ENCODE measurements around the gene IQSEC1.
A peak's percentile ranks its signal among the peaks of the same experiment; 100 is the strongest.

Gene IQSEC1

GRCh38 chr3:12940854-12941253 lies 132.4 kb downstream of the IQSEC1 start:
- Mint-ChIP-seq H3K27me3 (no peaks in the 10 kb centered on the region), H3K27ac (no peak overlapping the region), H3K4me1 (ENCODE audit: low read depth) (no peaks in the 10 kb centered on the region), H3K36me3 (peaks cover 4% of the 10 kb centered on the region), H3K4me3 (no peak overlapping the region), H3K9me3 (ENCODE audit: low read depth) (no peaks in the 10 kb centered on the region)

- Mint-ChIP-seq H3K4me3 (no peak overlapping the region), H3K27me3 (no peaks in the 10 kb centered on the region), H3K36me3 (peaks cover 4% of the 10 kb centered on the region), H3K9me3 (ENCODE audit: low read depth) (no peaks in the 10 kb centered on the region), H3K27ac (no peak overlapping the region), H3K4me1 (ENCODE audit: low read depth) (no peaks in the 10 kb centered on the region)
Measured at GRCh38 chr3:12939137-12939536, 134.1 kb downstream of the IQSEC1 start.

- Mint-ChIP-seq H3K4me1 (ENCODE audit: low read depth) (no peaks in the 10 kb centered on the region), H3K9me3 (ENCODE audit: low read depth) (no peaks in the 10 kb centered on the region), H3K36me3 (peaks cover 4% of the 10 kb centered on the region), H3K27me3 (no peaks in the 10 kb centered on the region), H3K27ac (no peak overlapping the region), H3K4me3 (no peak overlapping the region)
Measured at GRCh38 chr3:12938258-12938711, 134.9 kb downstream of the IQSEC1 start.

GRCh38 chr3:12935861-12936830 lies 137.1 kb downstream of the IQSEC1 start:
- H3K27ac Mint-ChIP-seq = no peak overlapping the region
- no peaks in the 10 kb centered on the region for H3K4me1 Mint-ChIP-seq (ENCODE audit: low read depth)
- H3K36me3 Mint-ChIP-seq = peaks cover 4% of the 10 kb centered on the region
- no peak overlapping the region for H3K4me3 Mint-ChIP-seq
- no peaks in the 10 kb centered on the region for H3K9me3 Mint-ChIP-seq (ENCODE audit: low read depth)
- H3K27me3 Mint-ChIP-seq = no peaks in the 10 kb centered on the region

- Mint-ChIP-seq H3K36me3 (peaks cover 4% of the 10 kb centered on the region), H3K4me3 (no peak overlapping the region), H3K27me3 (no peaks in the 10 kb centered on the region), H3K27ac (no peak overlapping the region), H3K9me3 (ENCODE audit: low read depth) (no peaks in the 10 kb centered on the region), H3K4me1 (ENCODE audit: low read depth) (peaks cover under 1% of the 10 kb centered on the region)
Measured at GRCh38 chr3:12935023-12935860, 138.0 kb downstream of the IQSEC1 start.

GRCh38 chr3:12934431-12934830 lies 138.8 kb downstream of the IQSEC1 start:
- Mint-ChIP-seq H3K4me1 (ENCODE audit: low read depth) (peaks cover 7% of the 10 kb centered on the region), H3K36me3 (peaks cover under 1% of the 10 kb centered on the region), H3K27me3 (no peaks in the 10 kb centered on the region), H3K9me3 (ENCODE audit: low read depth) (no peaks in the 10 kb centered on the region), H3K4me3 (no peak overlapping the region), H3K27ac (no peak overlapping the region)

GRCh38 chr3:12933901-12934300 lies 139.3 kb downstream of the IQSEC1 start:
- H3K4me3 Mint-ChIP-seq = no peak overlapping the region
- peaks cover 7% of the 10 kb centered on the region for H3K4me1 Mint-ChIP-seq (ENCODE audit: low read depth)
- no peaks in the 10 kb centered on the region for H3K36me3 Mint-ChIP-seq
- no peak overlapping the region for H3K27ac Mint-ChIP-seq
- no peaks in the 10 kb centered on the region for H3K9me3 Mint-ChIP-seq (ENCODE audit: low read depth)
- H3K27me3 Mint-ChIP-seq = no peaks in the 10 kb centered on the region

- Mint-ChIP-seq H3K9me3 (ENCODE audit: low read depth) (no peaks in the 10 kb centered on the region), H3K27ac (peak overlapping the region; percentile 50), H3K4me1 (ENCODE audit: low read depth) (peaks cover 7% of the 10 kb centered on the region), H3K27me3 (no peaks in the 10 kb centered on the region), H3K4me3 (no peak overlapping the region), H3K36me3 (no peaks in the 10 kb centered on the region)
Measured at GRCh38 chr3:12932754-12933153, 140.5 kb downstream of the IQSEC1 start.

- Mint-ChIP-seq H3K9me3 (ENCODE audit: low read depth) (no peaks in the 10 kb centered on the region), H3K27me3 (no peaks in the 10 kb centered on the region), H3K4me3 (no peak overlapping the region), H3K27ac (no peak overlapping the region), H3K4me1 (ENCODE audit: low read depth) (peaks cover 7% of the 10 kb centered on the region), H3K36me3 (no peaks in the 10 kb centered on the region)
Measured at GRCh38 chr3:12932347-12932746, 140.9 kb downstream of the IQSEC1 start.

GRCh38 chr3:12931273-12931905 lies 141.8 kb downstream of the IQSEC1 start:
- peaks cover 7% of the 10 kb centered on the region for H3K4me1 Mint-ChIP-seq (ENCODE audit: low read depth)
- H3K4me3 Mint-ChIP-seq = no peak overlapping the region
- H3K9me3 Mint-ChIP-seq (ENCODE audit: low read depth) = no peaks in the 10 kb centered on the region
- H3K27ac Mint-ChIP-seq = no peak overlapping the region
- H3K27me3 Mint-ChIP-seq = no peaks in the 10 kb centered on the region
- H3K36me3 Mint-ChIP-seq = no peaks in the 10 kb centered on the region

GRCh38 chr3:12929801-12930200 lies 143.4 kb downstream of the IQSEC1 start:
- peaks cover 7% of the 10 kb centered on the region for H3K4me1 Mint-ChIP-seq (ENCODE audit: low read depth)
- H3K9me3 Mint-ChIP-seq (ENCODE audit: low read depth) = no peaks in the 10 kb centered on the region
- no peak overlapping the region for H3K27ac Mint-ChIP-seq

GRCh38 chr3:12926660-12927059 lies 146.6 kb downstream of the IQSEC1 start:
- Mint-ChIP-seq H3K4me1 (ENCODE audit: low read depth) (peaks cover 7% of the 10 kb centered on the region), H3K4me3 (no peak overlapping the region), H3K27ac (no peak overlapping the region), H3K27me3 (no peaks in the 10 kb centered on the region), H3K36me3 (peaks cover 2% of the 10 kb centered on the region), H3K9me3 (ENCODE audit: low read depth) (no peaks in the 10 kb centered on the region)

More at GRCh38 chr3:12929801-12930200, 143.4 kb downstream of the IQSEC1 start:
- no peaks in the 10 kb centered on the region for H3K36me3 Mint-ChIP-seq
- no peaks in the 10 kb centered on the region for H3K27me3 Mint-ChIP-seq
- no peak overlapping the region for H3K4me3 Mint-ChIP-seq

GRCh38 chr3:12925648-12926047 lies 147.6 kb downstream of the IQSEC1 start:
- Mint-ChIP-seq H3K4me3 (no peak overlapping the region), H3K9me3 (ENCODE audit: low read depth) (no peaks in the 10 kb centered on the region), H3K4me1 (ENCODE audit: low read depth) (peaks cover 7% of the 10 kb centered on the region), H3K36me3 (peaks cover 2% of the 10 kb centered on the region), H3K27me3 (no peaks in the 10 kb centered on the region), H3K27ac (no peak overlapping the region)

GRCh38 chr3:12924437-12924836 lies 148.8 kb downstream of the IQSEC1 start:
- H3K27ac Mint-ChIP-seq = no peak overlapping the region
- peaks cover 2% of the 10 kb centered on the region for H3K36me3 Mint-ChIP-seq
- H3K27me3 Mint-ChIP-seq = no peaks in the 10 kb centered on the region
- H3K9me3 Mint-ChIP-seq (ENCODE audit: low read depth) = no peaks in the 10 kb centered on the region
- H3K4me1 Mint-ChIP-seq (ENCODE audit: low read depth) = no peaks in the 10 kb centered on the region
- no peak overlapping the region for H3K4me3 Mint-ChIP-seq

Data from activated naive CD8-positive, alpha-beta T cell (primary cell).